GM06990 (cell line): ENCODE data around the gene C8B.

Experiments used
- DNase-seq: peaks from one replicate; pipeline ENCODE4 v3.0.0-alpha.2; 2011; ENCODE audit not compliant: insufficient read length; ENCODE audit errors: extremely low read depth
- H3K27me3 ChIP-seq: replicated peaks from 2 replicates; pipeline ENCODE4 v1.6.0; 2011; ENCODE audit warnings: low read length; ENCODE audit not compliant: control insufficient read depth, insufficient read depth
- H3K36me3 ChIP-seq: 2 replicates; pipeline ENCODE4 v1.5.1; 2011; ENCODE audit warnings: low read length; ENCODE audit not compliant: control insufficient read depth, insufficient read depth
- H3K4me3 ChIP-seq: replicated peaks from 2 replicates; pipeline ENCODE4 v1.5.1; 2011; ENCODE audit warnings: low read depth, mild to moderate bottlenecking, control low read depth, low read length
- CTCF ChIP-seq: IDR thresholded peaks from 2 replicates; pipeline ENCODE4 v1.5.1; 2011; ENCODE audit warnings: low read length, control low read depth, mild to moderate bottlenecking, inconsistent platforms; ENCODE audit not compliant: insufficient read depth, poor library complexity, severe bottlenecking

The C8B gene

GRCh38 chr1:56897150-56898004, 68.4 kb downstream of the C8B start:
- DNase-seq: no peak
- TF ChIP-seq CTCF: no peak
- no peak overlapping the region for H3K4me3 ChIP-seq
- H3K36me3 ChIP-seq: no peaks in the 10 kb centered on the region
- no peaks in the 10 kb centered on the region for H3K27me3 ChIP-seq

- DNase-seq: no peak
- H3K4me3 ChIP-seq: no peak overlapping the region
- H3K36me3 ChIP-seq: no peaks in the 10 kb centered on the region
- H3K27me3 ChIP-seq: no peaks in the 10 kb centered on the region
- no peak for TF ChIP-seq CTCF
Measured at GRCh38 chr1:56894014-56894413, 71.8 kb downstream of the C8B start.

- no peak overlapping the region for H3K4me3 ChIP-seq
- DNase-seq: no peak
- H3K36me3 ChIP-seq: no peaks in the 10 kb centered on the region
- no peak for TF ChIP-seq CTCF
- no peaks in the 10 kb centered on the region for H3K27me3 ChIP-seq
Measured at GRCh38 chr1:56890229-56890628, 75.6 kb downstream of the C8B start.

GRCh38 chr1:56881417-56881816, 84.4 kb downstream of the C8B start:
- H3K4me3 ChIP-seq: no peak overlapping the region
- H3K27me3 ChIP-seq: no peaks in the 10 kb centered on the region
- DNase-seq: no peak
- no peak for TF ChIP-seq CTCF
- H3K36me3 ChIP-seq: no peaks in the 10 kb centered on the region

GRCh38 chr1:56880774-56881173, 85.0 kb downstream of the C8B start:
- no peak for TF ChIP-seq CTCF
- H3K36me3 ChIP-seq: no peaks in the 10 kb centered on the region
- no peak overlapping the region for H3K4me3 ChIP-seq
- DNase-seq: no peak
- H3K27me3 ChIP-seq: no peaks in the 10 kb centered on the region
